GM19397 (cell line): ENCODE results near the gene WDR35.

Experiments
- ATAC-seq: cut with Tn5 transposase; IDR thresholded peaks from one replicate; pipeline ENCODE4 v1.9.1; 2021; ENCODE audit warnings: mild to moderate bottlenecking, moderate library complexity; ENCODE audit not compliant: unreplicated experiment

Gene WDR35

GRCh38 chr2:20011276-20012031 is 21.5 kb upstream of the WDR35 start:
- no peak for ATAC-seq

- no peak for ATAC-seq
These were observed 18.8 kb upstream of the WDR35 start for GRCh38 chr2:20008703-20009102.

GRCh38 chr2:20005891-20006470 is 16.1 kb upstream of the WDR35 start:
- ATAC-seq: no peak

GRCh38 chr2:20005067-20005627 is 15.2 kb upstream of the WDR35 start:
- ATAC-seq: no peak

GRCh38 chr2:20001361-20001863 is 11.5 kb upstream of the WDR35 start:
- no peak for ATAC-seq

GRCh38 chr2:19993731-19994130 is 3.8 kb upstream of the WDR35 start:
- ATAC-seq: no peak

- no peak for ATAC-seq
These were observed 2.0 kb upstream of the WDR35 start for GRCh38 chr2:19991895-19992294.

- ATAC-seq: no peak
These were observed 467 bp upstream of the WDR35 start for GRCh38 chr2:19990416-19990728.

- no peak for ATAC-seq
These were observed 601 bp downstream of the WDR35 start for GRCh38 chr2:19989342-19989666.

- no peak for ATAC-seq
These were observed 1.3 kb downstream of the WDR35 start for GRCh38 chr2:19988600-19988999.

GRCh38 chr2:19987936-19988335 is 2.0 kb downstream of the WDR35 start:
- peak; percentile 51 for ATAC-seq

- ATAC-seq: no peak
These were observed 7.6 kb downstream of the WDR35 start for GRCh38 chr2:19982268-19982667.

GRCh38 chr2:19979932-19980331 is 10.0 kb downstream of the WDR35 start:
- ATAC-seq: no peak

- ATAC-seq: no peak
These were observed 16.4 kb downstream of the WDR35 start for GRCh38 chr2:19973466-19973865.

GRCh38 chr2:19971691-19972090 is 18.2 kb downstream of the WDR35 start:
- ATAC-seq: no peak

- no peak for ATAC-seq
These were observed 26.5 kb downstream of the WDR35 start for GRCh38 chr2:19963386-19963785.

- peak; percentile 78 for ATAC-seq
These were observed 34.1 kb downstream of the WDR35 start for GRCh38 chr2:19955544-19956422.

- ATAC-seq: no peak
These were observed 40.8 kb downstream of the WDR35 start for GRCh38 chr2:19949071-19949470.

GRCh38 chr2:19947184-19947940 is 42.5 kb downstream of the WDR35 start:
- ATAC-seq: no peak

- no peak for ATAC-seq
These were observed 45.6 kb downstream of the WDR35 start for GRCh38 chr2:19944205-19944845.
